ENCODE measurements around the gene SUSD2.

DNA sequence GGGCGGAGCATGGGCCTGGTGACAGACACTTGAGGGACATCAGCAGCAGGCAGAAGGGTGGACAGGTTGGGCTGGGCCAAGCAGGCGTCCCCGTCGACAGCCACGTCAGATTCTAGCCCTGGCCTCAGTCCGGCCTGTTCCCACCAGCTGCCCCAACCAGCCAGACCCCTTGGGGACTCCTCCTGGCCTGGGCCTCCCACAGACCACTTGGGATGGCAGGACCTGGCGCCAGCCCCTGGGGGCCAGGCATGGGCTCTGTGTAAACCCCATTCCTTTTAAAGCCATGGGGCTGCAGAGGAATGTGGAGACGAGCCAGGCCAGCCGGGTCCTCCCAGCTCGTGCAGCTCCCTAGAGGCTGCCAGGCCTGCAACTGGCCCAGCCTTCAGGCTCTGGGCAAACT lies 4.7 kb upstream of the SUSD2 start:
- TF ChIP-seq FOXJ3 (CRISPR knock-in tag; IDR thresholded peaks at IDR 0.05) (no peak), SMC3 (IDR thresholded peaks at IDR 0.05; ENCODE audit: low read depth, low read length) (no peak), RFX5 (IDR thresholded peaks at IDR 0.05; ENCODE audit: low read length) (no peak), RAD21 (IDR thresholded peaks at IDR 0.05; ENCODE audit: low read length) (no peak), MEF2A (IDR thresholded peaks at IDR 0.05; ENCODE audit: borderline replicate concordance, low read depth) (no peak), TEAD4 (IDR thresholded peaks at IDR 0.05; ENCODE audit: borderline replicate concordance, insufficient read depth) (no peak), ZBTB33 (IDR thresholded peaks at IDR 0.05; ENCODE audit: borderline replicate concordance, low read depth) (no peak), JUND (IDR thresholded peaks at IDR 0.05) (no peak)
- TF ChIP-seq, protein P1, sequence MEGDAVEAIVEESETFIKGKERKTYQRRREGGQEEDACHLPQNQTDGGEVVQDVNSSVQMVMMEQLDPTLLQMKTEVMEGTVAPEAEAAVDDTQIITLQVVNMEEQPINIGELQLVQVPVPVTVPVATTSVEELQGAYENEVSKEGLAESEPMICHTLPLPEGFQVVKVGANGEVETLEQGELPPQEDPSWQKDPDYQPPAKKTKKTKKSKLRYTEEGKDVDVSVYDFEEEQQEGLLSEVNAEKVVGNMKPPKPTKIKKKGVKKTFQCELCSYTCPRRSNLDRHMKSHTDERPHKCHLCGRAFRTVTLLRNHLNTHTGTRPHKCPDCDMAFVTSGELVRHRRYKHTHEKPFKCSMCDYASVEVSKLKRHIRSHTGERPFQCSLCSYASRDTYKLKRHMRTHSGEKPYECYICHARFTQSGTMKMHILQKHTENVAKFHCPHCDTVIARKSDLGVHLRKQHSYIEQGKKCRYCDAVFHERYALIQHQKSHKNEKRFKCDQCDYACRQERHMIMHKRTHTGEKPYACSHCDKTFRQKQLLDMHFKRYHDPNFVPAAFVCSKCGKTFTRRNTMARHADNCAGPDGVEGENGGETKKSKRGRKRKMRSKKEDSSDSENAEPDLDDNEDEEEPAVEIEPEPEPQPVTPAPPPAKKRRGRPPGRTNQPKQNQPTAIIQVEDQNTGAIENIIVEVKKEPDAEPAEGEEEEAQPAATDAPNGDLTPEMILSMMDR (IDR thresholded peaks at IDR 0.05), result no peak
- TF ChIP-seq, protein P2, sequence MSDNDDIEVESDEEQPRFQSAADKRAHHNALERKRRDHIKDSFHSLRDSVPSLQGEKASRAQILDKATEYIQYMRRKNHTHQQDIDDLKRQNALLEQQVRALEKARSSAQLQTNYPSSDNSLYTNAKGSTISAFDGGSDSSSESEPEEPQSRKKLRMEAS (IDR thresholded peaks at IDR 0.05; ENCODE audit: low read depth), result no peak
- TF ChIP-seq, protein P3, sequence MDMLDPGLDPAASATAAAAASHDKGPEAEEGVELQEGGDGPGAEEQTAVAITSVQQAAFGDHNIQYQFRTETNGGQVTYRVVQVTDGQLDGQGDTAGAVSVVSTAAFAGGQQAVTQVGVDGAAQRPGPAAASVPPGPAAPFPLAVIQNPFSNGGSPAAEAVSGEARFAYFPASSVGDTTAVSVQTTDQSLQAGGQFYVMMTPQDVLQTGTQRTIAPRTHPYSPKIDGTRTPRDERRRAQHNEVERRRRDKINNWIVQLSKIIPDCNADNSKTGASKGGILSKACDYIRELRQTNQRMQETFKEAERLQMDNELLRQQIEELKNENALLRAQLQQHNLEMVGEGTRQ (IDR thresholded peaks at IDR 0.05; ENCODE audit: borderline replicate concordance, low read depth, low read length), result no peak
- TF ChIP-seq, protein P4, sequence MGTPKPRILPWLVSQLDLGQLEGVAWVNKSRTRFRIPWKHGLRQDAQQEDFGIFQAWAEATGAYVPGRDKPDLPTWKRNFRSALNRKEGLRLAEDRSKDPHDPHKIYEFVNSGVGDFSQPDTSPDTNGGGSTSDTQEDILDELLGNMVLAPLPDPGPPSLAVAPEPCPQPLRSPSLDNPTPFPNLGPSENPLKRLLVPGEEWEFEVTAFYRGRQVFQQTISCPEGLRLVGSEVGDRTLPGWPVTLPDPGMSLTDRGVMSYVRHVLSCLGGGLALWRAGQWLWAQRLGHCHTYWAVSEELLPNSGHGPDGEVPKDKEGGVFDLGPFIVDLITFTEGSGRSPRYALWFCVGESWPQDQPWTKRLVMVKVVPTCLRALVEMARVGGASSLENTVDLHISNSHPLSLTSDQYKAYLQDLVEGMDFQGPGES (IDR thresholded peaks at IDR 0.05; ENCODE audit: low read depth, low read length), result no peak

All from SK-N-SH (cell line).